Occipital lobe (tissue), 2 donors: ENCODE results near the gene SCAANT1. TPM values are rescaled to one million over a fixed set of nuclear protein-coding genes. Genes with fewer than 3 reads are reported as not detected.

Experiments
- DNase-seq: peaks from one replicate; lab custom pipeline; 2025; lab: John Stamatoyannopoulos, UW
- total RNA-seq: library from RNA; depleted of rRNA; stranded (reverse); fragments of >200 nt; gene quantifications from one replicate; pipeline ENCODE4 v1.2.3, GENCODE V29; 2014

SCAANT1 gene
- total RNA-seq: not detected

- DNase-seq: peak; percentile 78
Observed at GRCh38 chr3:63911873-63912767, at the start of gene SCAANT1. Gene SCAANT1 (minus strand): TSS chr3:63912383.

GRCh38 chr3:63961891-63962290, 49.7 kb upstream of the SCAANT1 start:
- DNase-seq: no peak

GRCh38 chr3:63960048-63960711, 48.0 kb upstream of the SCAANT1 start:
- DNase-seq: no peak

GRCh38 chr3:63959146-63959545, 47.0 kb upstream of the SCAANT1 start:
- DNase-seq: no peak

- DNase-seq: no peak
Observed at GRCh38 chr3:63955830-63956545, 43.8 kb upstream of the SCAANT1 start.

GRCh38 chr3:63955036-63955650, 43.0 kb upstream of the SCAANT1 start:
- DNase-seq: no peak

GRCh38 chr3:63954182-63954581, 42.0 kb upstream of the SCAANT1 start:
- DNase-seq: no peak

- no peak for DNase-seq
Observed at GRCh38 chr3:63952248-63952594, 40.0 kb upstream of the SCAANT1 start.

- DNase-seq: no peak
Observed at GRCh38 chr3:63951492-63952247, 39.5 kb upstream of the SCAANT1 start.

- DNase-seq: no peak
Observed at GRCh38 chr3:63950698-63951097, 38.5 kb upstream of the SCAANT1 start.

- DNase-seq: no peak
Observed at GRCh38 chr3:63949005-63949404, 36.8 kb upstream of the SCAANT1 start.

GRCh38 chr3:63947594-63947993, 35.4 kb upstream of the SCAANT1 start:
- no peak for DNase-seq

GRCh38 chr3:63946753-63947152, 34.6 kb upstream of the SCAANT1 start:
- no peak for DNase-seq

- no peak for DNase-seq
Observed at GRCh38 chr3:63945558-63946096, 33.4 kb upstream of the SCAANT1 start.

- DNase-seq: no peak
Observed at GRCh38 chr3:63943678-63944077, 31.5 kb upstream of the SCAANT1 start.

- no peak for DNase-seq
Observed at GRCh38 chr3:63942528-63942927, 30.3 kb upstream of the SCAANT1 start.

- no peak for DNase-seq
Observed at GRCh38 chr3:63940389-63940757, 28.2 kb upstream of the SCAANT1 start.

GRCh38 chr3:63937661-63938651, 25.8 kb upstream of the SCAANT1 start:
- no peak for DNase-seq

- DNase-seq: no peak
Observed at GRCh38 chr3:63936925-63937324, 24.7 kb upstream of the SCAANT1 start.
